ENCODE data around the gene KRTAP12-1.

Gene KRTAP12-1

GRCh38 chr21:44706026-44706705 is 24.2 kb upstream of the KRTAP12-1 start:
- no peak overlapping the region for H3K4me3 ChIP-seq (ENCODE audit: low read depth, low read length)
- peaks cover 87% of the 10 kb centered on the region for H3K27me3 ChIP-seq

DNA sequence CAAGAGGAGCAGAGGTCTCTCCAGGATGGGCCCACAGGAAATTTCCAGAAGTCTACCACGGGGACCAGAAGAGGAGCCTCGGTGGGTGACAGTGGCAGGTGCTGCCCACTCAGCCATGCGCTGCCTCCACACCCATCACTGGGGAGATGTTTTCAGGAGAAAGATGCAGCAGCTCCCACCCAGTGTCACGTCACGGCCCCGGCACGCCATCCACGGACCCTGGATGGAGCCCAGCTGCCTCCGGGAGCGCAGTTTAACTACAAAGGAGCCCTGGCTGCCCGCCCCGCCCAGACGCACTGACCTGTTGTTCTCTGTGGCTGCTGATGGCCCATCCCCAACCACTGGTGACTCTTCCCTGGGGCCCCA is 22.7 kb upstream of the KRTAP12-1 start:
- H3K36me3 ChIP-seq, result no peaks in the 10 kb centered on the region
- TF ChIP-seq, protein P1, sequence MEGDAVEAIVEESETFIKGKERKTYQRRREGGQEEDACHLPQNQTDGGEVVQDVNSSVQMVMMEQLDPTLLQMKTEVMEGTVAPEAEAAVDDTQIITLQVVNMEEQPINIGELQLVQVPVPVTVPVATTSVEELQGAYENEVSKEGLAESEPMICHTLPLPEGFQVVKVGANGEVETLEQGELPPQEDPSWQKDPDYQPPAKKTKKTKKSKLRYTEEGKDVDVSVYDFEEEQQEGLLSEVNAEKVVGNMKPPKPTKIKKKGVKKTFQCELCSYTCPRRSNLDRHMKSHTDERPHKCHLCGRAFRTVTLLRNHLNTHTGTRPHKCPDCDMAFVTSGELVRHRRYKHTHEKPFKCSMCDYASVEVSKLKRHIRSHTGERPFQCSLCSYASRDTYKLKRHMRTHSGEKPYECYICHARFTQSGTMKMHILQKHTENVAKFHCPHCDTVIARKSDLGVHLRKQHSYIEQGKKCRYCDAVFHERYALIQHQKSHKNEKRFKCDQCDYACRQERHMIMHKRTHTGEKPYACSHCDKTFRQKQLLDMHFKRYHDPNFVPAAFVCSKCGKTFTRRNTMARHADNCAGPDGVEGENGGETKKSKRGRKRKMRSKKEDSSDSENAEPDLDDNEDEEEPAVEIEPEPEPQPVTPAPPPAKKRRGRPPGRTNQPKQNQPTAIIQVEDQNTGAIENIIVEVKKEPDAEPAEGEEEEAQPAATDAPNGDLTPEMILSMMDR (IDR thresholded peaks at IDR 0.05; ENCODE audit: low read depth, low read length), result no peak
- no peaks in the 10 kb centered on the region for H3K9me3 ChIP-seq
- no peak for DNase-seq
- H3K4me1 ChIP-seq, result no peaks in the 10 kb centered on the region
- H3K27me3 ChIP-seq, result peaks cover 88% of the 10 kb centered on the region
- no peak overlapping the region for H3K4me3 ChIP-seq (ENCODE audit: low read depth, low read length)

More at GRCh38 chr21:44706026-44706705, 24.2 kb upstream of the KRTAP12-1 start:
- no peak for DNase-seq
- TF ChIP-seq, protein P1 (IDR thresholded peaks at IDR 0.05; ENCODE audit: low read depth, low read length), result no peak
- no peaks in the 10 kb centered on the region for H3K4me1 ChIP-seq
- no peaks in the 10 kb centered on the region for H3K9me3 ChIP-seq
- no peaks in the 10 kb centered on the region for H3K36me3 ChIP-seq

- DNase-seq, result no peak
- TF ChIP-seq, protein P1 (IDR thresholded peaks at IDR 0.05; ENCODE audit: low read depth, low read length), result no peak
- no peaks in the 10 kb centered on the region for H3K4me1 ChIP-seq
- no peak overlapping the region for H3K4me3 ChIP-seq (ENCODE audit: low read depth, low read length)
- H3K36me3 ChIP-seq, result no peaks in the 10 kb centered on the region
- peaks cover 88% of the 10 kb centered on the region for H3K27me3 ChIP-seq
- H3K9me3 ChIP-seq, result no peaks in the 10 kb centered on the region
These were observed 22.0 kb upstream of the KRTAP12-1 start for GRCh38 chr21:44703731-44704635.

- peaks cover 88% of the 10 kb centered on the region for H3K27me3 ChIP-seq
These were observed 21.2 kb upstream of the KRTAP12-1 start for GRCh38 chr21:44702973-44703730.

DNA sequence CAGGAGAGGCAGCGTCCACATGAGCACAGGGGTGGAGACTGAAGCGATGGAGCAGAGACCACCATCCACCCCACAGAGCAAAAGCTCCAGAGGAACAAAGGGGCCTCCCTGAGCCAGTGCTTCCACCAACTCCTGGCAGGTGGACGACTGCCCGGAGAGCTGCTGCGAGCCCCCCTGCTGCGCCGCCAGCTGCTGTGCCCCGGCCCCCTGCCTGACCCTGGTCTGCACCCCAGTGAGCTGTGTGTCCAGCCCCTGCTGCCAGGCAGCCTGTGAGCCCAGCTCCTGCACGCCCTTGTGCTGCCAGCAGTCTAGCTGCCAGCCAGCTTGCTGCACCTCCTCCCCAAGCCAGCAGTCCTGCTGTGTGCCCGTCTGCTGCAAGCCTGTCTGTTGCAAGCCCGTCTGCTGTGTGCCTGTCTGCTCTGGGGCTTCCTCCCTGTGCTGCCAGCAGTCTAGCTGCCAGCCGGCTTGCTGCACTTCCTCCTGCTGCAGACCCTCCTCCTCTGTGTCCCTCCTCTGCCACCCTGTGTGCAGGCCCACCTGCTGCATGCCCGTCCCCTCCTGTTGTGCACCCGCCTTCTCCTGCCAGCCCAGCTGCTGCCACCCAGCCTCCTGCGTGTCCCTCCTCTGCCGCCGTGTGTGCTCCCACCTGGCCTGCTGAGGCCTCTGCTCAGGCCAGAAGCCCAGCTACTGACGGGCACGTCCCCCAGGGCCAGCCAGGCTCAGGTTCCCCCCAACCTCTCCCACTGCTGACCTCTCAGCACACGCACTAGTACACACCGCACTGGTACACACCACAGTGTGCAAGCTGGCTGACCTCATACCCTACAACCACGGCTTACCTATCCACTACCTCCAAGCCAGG is 20.4 kb upstream of the KRTAP12-1 start:
- Histone ChIP-seq H3K27me3 (peaks cover 90% of the 10 kb centered on the region), H3K4me1 (no peaks in the 10 kb centered on the region), H3K9me3 (no peaks in the 10 kb centered on the region), H3K36me3 (no peaks in the 10 kb centered on the region), H3K4me3 (ENCODE audit: low read depth, low read length) (no peak overlapping the region)
- TF ChIP-seq, protein P1 (IDR thresholded peaks at IDR 0.05; ENCODE audit: low read depth, low read length), result no peak
- no peak for DNase-seq

More at GRCh38 chr21:44702973-44703730, 21.2 kb upstream of the KRTAP12-1 start:
- no peak for DNase-seq
- Histone ChIP-seq H3K4me1 (no peaks in the 10 kb centered on the region), H3K9me3 (no peaks in the 10 kb centered on the region), H3K36me3 (no peaks in the 10 kb centered on the region), H3K4me3 (ENCODE audit: low read depth, low read length) (no peak overlapping the region)
- TF ChIP-seq, protein P1 (IDR thresholded peaks at IDR 0.05; ENCODE audit: low read depth, low read length), result no peak

Measured in BE2C (cell line).